Retinal pigment epithelial cell (primary cell): ENCODE data around the gene GPR18.

Experiments used
- DNase-seq: peaks from one replicate; pipeline ENCODE4 v3.0.0-alpha.2; 2010; ENCODE audit warnings: low read depth
- H3K4me3 ChIP-seq: 2 replicates; pipeline ENCODE4 v1.5.1; 2011; ENCODE audit warnings: mild to moderate bottlenecking, low read length, control low read depth, moderate library complexity
- TF ChIP-seq, protein P1 (sequence below): conservative IDR thresholded peaks from 2 replicates; pipeline ENCODE4 v1.5.1; 2011; ENCODE audit warnings: low read depth, low read length, control low read depth, inconsistent platforms

Gene GPR18, protein sequence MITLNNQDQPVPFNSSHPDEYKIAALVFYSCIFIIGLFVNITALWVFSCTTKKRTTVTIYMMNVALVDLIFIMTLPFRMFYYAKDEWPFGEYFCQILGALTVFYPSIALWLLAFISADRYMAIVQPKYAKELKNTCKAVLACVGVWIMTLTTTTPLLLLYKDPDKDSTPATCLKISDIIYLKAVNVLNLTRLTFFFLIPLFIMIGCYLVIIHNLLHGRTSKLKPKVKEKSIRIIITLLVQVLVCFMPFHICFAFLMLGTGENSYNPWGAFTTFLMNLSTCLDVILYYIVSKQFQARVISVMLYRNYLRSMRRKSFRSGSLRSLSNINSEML

DNA sequence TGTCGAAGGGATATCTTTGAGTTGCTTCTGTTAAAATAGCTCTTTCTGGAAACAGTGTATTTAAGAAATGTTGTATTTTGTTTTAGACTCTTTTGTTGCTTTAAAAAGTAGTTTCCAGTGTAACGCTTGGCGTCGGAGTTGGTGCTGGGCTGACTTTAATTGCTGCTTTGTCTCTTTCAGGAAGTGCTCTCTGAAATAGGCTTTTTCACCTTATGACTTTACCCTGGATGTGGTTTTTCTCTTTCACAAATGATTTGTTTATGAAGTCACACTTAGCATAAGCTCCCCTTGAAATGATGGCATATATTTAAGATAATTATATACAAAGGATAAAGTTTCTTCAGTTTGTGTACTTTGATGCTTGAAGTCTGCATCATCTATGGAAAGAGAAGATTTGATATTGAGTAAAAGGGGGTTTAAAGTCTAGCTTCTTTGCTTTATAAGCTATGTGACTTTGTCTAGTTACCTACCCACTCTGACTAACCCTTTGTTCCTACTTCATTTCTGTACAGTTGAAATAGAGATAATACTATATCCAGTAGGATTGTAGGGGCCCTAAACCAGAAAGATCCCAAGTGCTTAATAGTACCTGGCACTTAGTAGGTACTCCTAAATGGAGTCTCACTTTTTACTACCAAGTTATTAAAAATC is at the start of gene GPR18:
TSS of gene GPR18 (minus strand) at position 170 of the 651 bp plus-strand sequence. CDS start 2,507 bp downstream, outside the sequence.
- no peak within 1 kb of the TSS for H3K4me3 ChIP-seq
- no peak for DNase-seq
- TF ChIP-seq, protein P1, sequence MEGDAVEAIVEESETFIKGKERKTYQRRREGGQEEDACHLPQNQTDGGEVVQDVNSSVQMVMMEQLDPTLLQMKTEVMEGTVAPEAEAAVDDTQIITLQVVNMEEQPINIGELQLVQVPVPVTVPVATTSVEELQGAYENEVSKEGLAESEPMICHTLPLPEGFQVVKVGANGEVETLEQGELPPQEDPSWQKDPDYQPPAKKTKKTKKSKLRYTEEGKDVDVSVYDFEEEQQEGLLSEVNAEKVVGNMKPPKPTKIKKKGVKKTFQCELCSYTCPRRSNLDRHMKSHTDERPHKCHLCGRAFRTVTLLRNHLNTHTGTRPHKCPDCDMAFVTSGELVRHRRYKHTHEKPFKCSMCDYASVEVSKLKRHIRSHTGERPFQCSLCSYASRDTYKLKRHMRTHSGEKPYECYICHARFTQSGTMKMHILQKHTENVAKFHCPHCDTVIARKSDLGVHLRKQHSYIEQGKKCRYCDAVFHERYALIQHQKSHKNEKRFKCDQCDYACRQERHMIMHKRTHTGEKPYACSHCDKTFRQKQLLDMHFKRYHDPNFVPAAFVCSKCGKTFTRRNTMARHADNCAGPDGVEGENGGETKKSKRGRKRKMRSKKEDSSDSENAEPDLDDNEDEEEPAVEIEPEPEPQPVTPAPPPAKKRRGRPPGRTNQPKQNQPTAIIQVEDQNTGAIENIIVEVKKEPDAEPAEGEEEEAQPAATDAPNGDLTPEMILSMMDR: no peak

DNA sequence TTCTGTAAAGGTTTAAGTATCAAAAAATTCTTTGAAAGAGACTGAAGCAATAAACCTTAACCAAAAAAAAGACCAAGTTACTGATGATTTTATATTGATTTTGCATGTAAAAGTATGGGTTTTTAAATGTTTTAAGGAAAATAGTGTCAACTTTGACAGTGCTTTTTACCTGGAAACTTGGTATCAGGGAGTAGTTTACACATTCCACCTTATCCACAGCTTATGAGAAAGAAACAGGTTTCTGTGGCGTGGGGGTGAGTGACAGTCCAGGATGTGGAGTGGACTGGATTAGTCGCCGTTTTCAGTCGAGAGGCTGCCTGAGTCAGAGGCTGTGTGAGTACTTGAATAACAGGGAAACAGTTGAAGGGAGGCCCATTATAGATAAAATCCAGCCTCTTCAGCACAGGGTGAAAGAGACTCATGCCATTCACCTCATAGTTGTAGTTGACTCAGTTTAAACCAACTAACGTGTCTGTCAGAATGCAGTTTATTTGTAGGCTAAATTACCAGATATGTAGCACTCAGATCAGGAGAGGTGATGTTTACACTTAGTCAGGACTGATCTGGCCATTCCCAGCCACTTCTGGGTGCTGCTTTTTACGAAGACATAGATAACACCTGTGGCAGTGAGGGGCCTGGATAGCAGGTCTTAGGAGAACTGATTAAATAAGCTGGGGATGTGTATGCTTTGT is 49.6 kb upstream of the GPR18 start:
- TF ChIP-seq, protein P1: no peak
- no peak overlapping the region for H3K4me3 ChIP-seq
- DNase-seq: peak; percentile 64

DNA sequence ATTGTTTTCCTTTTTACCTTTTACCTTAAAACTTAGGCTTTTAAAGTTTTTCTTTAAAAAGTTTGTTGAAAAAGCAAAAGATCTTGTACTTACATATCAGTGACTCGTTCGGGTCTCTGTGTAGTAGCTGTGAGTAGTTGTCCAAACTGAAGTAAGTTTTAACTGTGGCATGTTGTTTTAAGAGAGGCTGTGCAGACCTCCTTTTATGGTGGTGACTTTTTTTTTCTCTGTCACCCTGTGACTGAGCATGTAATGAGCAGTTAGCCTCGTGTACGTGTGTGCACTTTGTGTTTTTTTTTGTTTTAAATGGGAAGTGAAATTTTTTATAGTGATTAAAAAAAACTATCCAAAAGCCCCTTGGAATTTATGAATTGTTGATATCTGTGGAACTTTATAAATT is 49.1 kb upstream of the GPR18 start, which contains the start of gene GPR183:
TSS of gene GPR183 (minus strand) at position 153 of the 400 bp plus-strand sequence. CDS start 11,254 bp downstream, outside the sequence.
- no peak within 1 kb of the TSS for H3K4me3 ChIP-seq
- TF ChIP-seq, protein P1: no peak
- no peak for DNase-seq

DNA sequence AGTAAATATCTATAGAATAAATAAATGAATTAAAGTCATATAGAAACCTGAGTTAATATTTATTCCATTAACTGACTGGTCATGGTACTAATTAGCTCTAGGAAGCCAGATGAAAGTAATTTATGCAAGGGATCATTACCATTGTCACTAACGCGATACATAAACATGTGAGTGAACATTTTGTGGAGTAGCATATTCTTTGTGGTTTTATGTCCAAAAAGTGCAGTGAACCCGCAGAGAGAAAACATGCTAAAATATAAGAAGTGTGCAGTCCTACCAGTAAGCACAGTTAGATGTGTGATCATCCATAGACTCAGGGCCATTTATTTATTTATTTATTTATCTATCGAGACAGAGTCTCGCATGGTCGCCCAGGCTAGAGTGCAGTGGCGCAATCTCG is 47.4 kb upstream of the GPR18 start:
- TF ChIP-seq, protein P1: no peak
- DNase-seq: no peak
- H3K4me3 ChIP-seq: no peak overlapping the region

DNA sequence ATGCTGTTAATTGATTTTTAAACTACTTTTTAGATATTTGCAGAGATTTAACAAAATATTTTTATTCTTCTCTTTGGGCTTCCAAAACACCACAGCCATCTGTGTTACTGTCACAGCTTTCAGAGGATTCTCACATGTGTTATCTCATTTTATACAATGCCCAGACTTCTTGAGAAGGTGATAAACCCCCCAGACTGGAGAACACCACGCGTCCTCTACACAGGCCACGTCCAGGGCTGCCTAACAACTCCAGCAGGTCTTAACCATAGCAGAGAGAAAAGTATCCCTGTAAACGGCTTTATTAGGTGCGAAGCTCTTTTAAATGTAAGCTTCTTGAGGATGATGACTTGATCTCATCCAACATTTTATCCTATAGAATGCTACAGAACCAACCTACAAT is 47.0 kb upstream of the GPR18 start:
- H3K4me3 ChIP-seq: no peak overlapping the region
- TF ChIP-seq, protein P1: no peak
- DNase-seq: no peak

DNA sequence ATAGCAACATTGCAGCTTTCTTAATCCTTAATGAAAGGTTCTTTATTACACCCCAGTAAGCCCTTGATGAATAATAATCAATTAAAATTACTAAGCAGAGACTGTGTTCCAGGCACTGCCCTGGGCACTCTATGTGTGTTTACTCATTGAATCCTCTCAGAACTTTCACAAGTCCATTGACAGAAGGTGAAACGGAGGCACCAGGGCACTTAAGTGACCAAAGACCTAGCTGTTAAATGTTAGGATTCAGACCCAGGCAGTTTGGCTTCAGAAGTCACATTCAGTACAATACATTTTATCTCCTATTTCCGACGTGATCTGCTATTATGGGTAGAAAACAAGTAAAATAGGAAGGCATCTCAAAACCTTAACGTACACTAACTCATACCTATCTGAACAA is 46.4 kb upstream of the GPR18 start:
- no peak for DNase-seq
- no peak overlapping the region for H3K4me3 ChIP-seq
- TF ChIP-seq, protein P1: no peak
